GM11168 (cell line): ENCODE data around the gene NFATC1.

Source experiments
- in situ Hi-C: fragments of 300-500 bp; cut with MboI; formaldehyde crosslinking; loops from one replicate; pipeline ENCODE4 v1.12.0; 2022; ENCODE audit warnings: low sequenced_read_pairs; ENCODE audit not compliant: unreplicated experiment

NFATC1 gene

GRCh38 chr18:79572093-79572780 is 176.5 kb downstream of the NFATC1 start:
- in situ Hi-C loops = no loop called here

GRCh38 chr18:79572848-79573451 is 177.2 kb downstream of the NFATC1 start:
- in situ Hi-C loops = no loop called here

- in situ Hi-C loops = no loop called here
These were observed 178.3 kb downstream of the NFATC1 start for GRCh38 chr18:79573921-79574491.

GRCh38 chr18:79574938-79575525 is 179.3 kb downstream of the NFATC1 start:
- in situ Hi-C loops = no loop called here

- in situ Hi-C loops = no loop called here
These were observed 180.4 kb downstream of the NFATC1 start for GRCh38 chr18:79575891-79576685.

- in situ Hi-C loops = no loop called here
These were observed 181.1 kb downstream of the NFATC1 start for GRCh38 chr18:79576686-79577351.

GRCh38 chr18:79577451-79578395 is 182.0 kb downstream of the NFATC1 start:
- in situ Hi-C loops = no loop called here

- in situ Hi-C loops = no loop called here
These were observed 182.9 kb downstream of the NFATC1 start for GRCh38 chr18:79578396-79579260.
